Fibroblast of mammary gland (primary cell): ENCODE results near the gene MECP2.
"Not testable (repeated sequence)": the region's sequence is repeated elsewhere in the genome, so short reads cannot be mapped to it uniquely, and the experiment has no call there.

ENCODE experiments used
- DNase-seq: peaks from one replicate; pipeline ENCODE4 v3.0.0-alpha.2; 2010; ENCODE audit warnings: low read depth
- H3K4me3 ChIP-seq: 2 replicates; pipeline ENCODE4 v1.5.1; 2011; ENCODE audit warnings: low read depth, mild to moderate bottlenecking, low read length, moderate library complexity; ENCODE audit not compliant: control insufficient read depth
- CTCF ChIP-seq: conservative IDR thresholded peaks from 2 replicates; pipeline ENCODE4 v1.5.1; 2011; ENCODE audit warnings: low read depth, low read length, inconsistent platforms; ENCODE audit not compliant: control insufficient read depth, insufficient read depth

Gene MECP2

GRCh38 chrX:154002215-154002719 is 95.2 kb downstream of the MECP2 start:
- TF ChIP-seq CTCF = no peak
- no peak overlapping the region for H3K4me3 ChIP-seq

GRCh38 chrX:154000051-154000450 is 97.5 kb downstream of the MECP2 start:
- TF ChIP-seq CTCF = no peak
- no peak for DNase-seq
- no peak overlapping the region for H3K4me3 ChIP-seq

More at GRCh38 chrX:154002215-154002719, 95.2 kb downstream of the MECP2 start:
- peak; percentile 80 for DNase-seq

- TF ChIP-seq CTCF = no peak
- no peak for DNase-seq
- H3K4me3 ChIP-seq = no peak overlapping the region
Measured at GRCh38 chrX:153999359-154000037, 98.0 kb downstream of the MECP2 start.

GRCh38 chrX:153995504-153995903 is 102.0 kb downstream of the MECP2 start:
- no peak overlapping the region for H3K4me3 ChIP-seq
- TF ChIP-seq CTCF = no peak
- no peak for DNase-seq

- not testable (repeated sequence) for H3K4me3 ChIP-seq, DNase-seq
Measured at GRCh38 chrX:153994398-153994797, 103.1 kb downstream of the MECP2 start.

- TF ChIP-seq CTCF = no peak
- DNase-seq = no peak
Measured at GRCh38 chrX:153993978-153994377, 103.5 kb downstream of the MECP2 start.

GRCh38 chrX:153993079-153993478 is 104.4 kb downstream of the MECP2 start:
- no peak for TF ChIP-seq CTCF
- no peak overlapping the region for H3K4me3 ChIP-seq
- no peak for DNase-seq

More at GRCh38 chrX:153993978-153994377, 103.5 kb downstream of the MECP2 start:
- H3K4me3 ChIP-seq = no peak overlapping the region
